ENCODE data around the gene HIVEP1. TPM values are rescaled to one million over a fixed set of nuclear protein-coding genes. Genes with fewer than 3 reads are reported as not detected.

Gene HIVEP1
- total RNA-seq, 1 donor from 2014 or later, result 45.4 TPM

- Histone ChIP-seq H3K36me3 (ENCODE audit: control insufficient read depth, insufficient read depth, low read length) (no peaks in the 10 kb centered on the region), H3K4me3 (ENCODE audit: low read depth, low read length) (no peak overlapping the region), H3K27me3 (ENCODE audit: control insufficient read depth, insufficient read depth, low read length) (no peaks in the 10 kb centered on the region)
- TF ChIP-seq CTCF (IDR thresholded peaks at IDR 0.05; ENCODE audit: insufficient read depth, low read length, poor library complexity, severe bottlenecking), result no peak
- DNase-seq (ENCODE audit: low read depth), result no peak
Observed at GRCh38 chr6:12185081-12185673, 173.1 kb downstream of the HIVEP1 start.

DNA sequence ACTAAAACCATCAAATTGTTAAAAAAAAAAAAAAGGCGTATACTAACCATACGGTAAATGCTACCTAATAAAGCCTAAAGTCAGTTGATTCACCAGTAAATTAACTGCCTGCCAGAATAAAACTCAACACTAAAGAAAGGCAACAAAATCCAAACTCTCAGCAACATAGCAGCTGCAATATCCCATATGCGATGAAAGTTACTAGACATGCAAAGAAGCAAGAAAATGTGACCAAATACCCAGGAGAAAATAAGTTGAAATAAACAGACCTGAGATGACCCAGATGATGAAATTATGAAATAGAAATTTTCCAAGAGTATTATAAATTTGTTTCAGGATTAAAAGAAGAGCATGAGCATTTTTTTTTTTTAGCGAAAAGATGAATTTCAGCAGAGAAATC, 174.4 kb downstream of the HIVEP1 start:
- no peaks in the 10 kb centered on the region for H3K36me3 ChIP-seq (ENCODE audit: control insufficient read depth, insufficient read depth, low read length)
- TF ChIP-seq CTCF (IDR thresholded peaks at IDR 0.05; ENCODE audit: insufficient read depth, low read length, poor library complexity, severe bottlenecking), result no peak
- no peaks in the 10 kb centered on the region for H3K27me3 ChIP-seq (ENCODE audit: control insufficient read depth, insufficient read depth, low read length)
- no peak overlapping the region for H3K4me3 ChIP-seq (ENCODE audit: low read depth, low read length)
- DNase-seq (ENCODE audit: low read depth), result no peak

DNA sequence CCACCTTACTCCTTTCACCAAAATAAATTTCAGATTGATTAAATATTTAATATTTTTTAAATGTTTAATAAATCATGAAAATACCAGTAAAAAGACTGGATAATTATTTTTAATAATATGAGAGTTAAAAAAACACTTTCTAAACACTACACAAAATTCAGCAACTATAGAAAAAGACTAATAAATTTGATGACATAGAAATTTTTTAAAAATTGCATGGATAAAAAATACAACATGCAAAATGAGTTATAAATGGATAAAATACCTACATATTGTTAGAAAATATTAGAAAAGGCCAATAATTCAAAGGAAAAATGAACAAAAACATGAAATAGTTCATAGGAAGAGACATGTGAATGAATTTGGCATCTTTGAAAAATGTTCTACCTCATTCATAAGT, 177.0 kb downstream of the HIVEP1 start:
- no peak for DNase-seq (ENCODE audit: low read depth)
- H3K4me3 ChIP-seq (ENCODE audit: low read depth, low read length), result no peak overlapping the region
- TF ChIP-seq CTCF (IDR thresholded peaks at IDR 0.05; ENCODE audit: insufficient read depth, low read length, poor library complexity, severe bottlenecking), result no peak
- H3K36me3 ChIP-seq (ENCODE audit: control insufficient read depth, insufficient read depth, low read length), result no peaks in the 10 kb centered on the region
- no peaks in the 10 kb centered on the region for H3K27me3 ChIP-seq (ENCODE audit: control insufficient read depth, insufficient read depth, low read length)

DNA sequence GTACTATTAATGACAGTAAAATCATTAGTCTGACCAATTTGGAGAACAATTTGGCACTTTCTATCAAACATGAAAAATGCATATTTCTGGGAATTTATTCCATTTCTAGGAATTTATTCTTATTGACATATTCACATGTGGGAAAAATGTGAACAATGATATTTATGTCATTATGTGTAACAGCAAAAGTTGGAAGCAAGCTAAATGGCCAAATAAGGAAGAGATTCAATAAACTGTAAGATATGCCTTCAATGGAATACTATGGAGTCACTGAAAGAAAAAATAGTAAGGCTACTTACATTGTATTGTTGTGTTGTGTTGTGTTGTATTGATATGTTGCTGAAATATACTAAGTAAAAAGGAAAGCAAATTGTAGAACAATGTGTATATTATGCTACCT, 177.5 kb downstream of the HIVEP1 start:
- H3K4me3 ChIP-seq (ENCODE audit: low read depth, low read length), result no peak overlapping the region
- no peaks in the 10 kb centered on the region for H3K36me3 ChIP-seq (ENCODE audit: control insufficient read depth, insufficient read depth, low read length)
- DNase-seq (ENCODE audit: low read depth), result no peak
- H3K27me3 ChIP-seq (ENCODE audit: control insufficient read depth, insufficient read depth, low read length), result no peaks in the 10 kb centered on the region
- TF ChIP-seq CTCF (IDR thresholded peaks at IDR 0.05; ENCODE audit: insufficient read depth, low read length, poor library complexity, severe bottlenecking), result no peak

DNA sequence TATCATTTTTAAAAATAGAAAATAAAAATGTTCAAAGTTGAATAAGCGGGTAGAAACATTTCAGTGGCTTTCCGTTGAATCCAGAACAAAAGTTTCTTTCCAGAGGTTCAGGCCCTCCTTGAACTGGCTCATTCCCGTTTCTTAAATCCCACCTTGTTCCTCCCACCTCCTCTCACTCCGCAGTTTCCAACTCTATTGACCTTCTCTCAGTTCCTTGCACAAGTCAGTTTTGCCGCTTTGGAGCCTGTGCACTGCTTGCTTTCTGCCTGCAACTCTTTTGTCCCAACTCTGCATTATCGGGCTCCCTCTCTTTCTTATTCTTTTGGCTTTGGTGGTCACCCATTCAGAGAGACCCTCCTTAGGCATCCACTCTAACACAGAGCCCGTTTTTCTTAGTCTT, 178.1 kb downstream of the HIVEP1 start:
- TF ChIP-seq CTCF (IDR thresholded peaks at IDR 0.05; ENCODE audit: insufficient read depth, low read length, poor library complexity, severe bottlenecking), result no peak
- H3K4me3 ChIP-seq (ENCODE audit: low read depth, low read length), result no peak overlapping the region
- no peak for DNase-seq (ENCODE audit: low read depth)
- no peaks in the 10 kb centered on the region for H3K36me3 ChIP-seq (ENCODE audit: control insufficient read depth, insufficient read depth, low read length)
- no peaks in the 10 kb centered on the region for H3K27me3 ChIP-seq (ENCODE audit: control insufficient read depth, insufficient read depth, low read length)

DNA sequence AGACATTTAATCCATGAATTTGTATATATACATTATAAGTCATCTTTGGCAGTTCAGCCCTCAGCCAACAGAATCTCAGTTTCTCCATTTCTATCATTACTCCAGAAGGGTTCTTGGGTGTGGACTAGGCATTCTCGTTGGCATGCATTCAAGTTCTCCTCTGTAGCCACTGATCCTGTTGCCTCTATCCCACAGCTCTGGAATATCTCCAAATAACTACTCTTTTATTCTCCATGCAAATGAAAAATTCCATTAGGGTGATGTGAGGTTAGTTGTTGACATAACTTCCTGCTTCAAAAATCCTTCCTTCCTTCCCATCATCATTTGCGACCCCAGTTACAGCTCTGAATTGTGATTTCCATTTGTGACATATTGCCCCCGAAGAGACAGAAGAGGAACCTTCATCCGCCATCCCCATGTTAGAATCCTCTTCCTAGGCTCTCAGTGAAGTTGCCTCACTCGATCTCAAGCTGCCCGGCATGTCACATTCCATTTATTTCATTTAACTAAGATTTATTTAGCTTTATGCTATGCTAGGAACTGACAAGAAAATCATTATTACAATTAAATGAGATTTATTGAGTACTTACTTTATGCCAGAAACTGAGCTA, 184.3 kb downstream of the HIVEP1 start:
- DNase-seq (ENCODE audit: low read depth), result peak; percentile 25
- Histone ChIP-seq H3K4me3 (ENCODE audit: low read depth, low read length) (no peak overlapping the region), H3K27me3 (ENCODE audit: control insufficient read depth, insufficient read depth, low read length) (no peaks in the 10 kb centered on the region), H3K36me3 (ENCODE audit: control insufficient read depth, insufficient read depth, low read length) (no peaks in the 10 kb centered on the region)
- no peak for TF ChIP-seq CTCF (IDR thresholded peaks at IDR 0.05; ENCODE audit: insufficient read depth, low read length, poor library complexity, severe bottlenecking)
